OCI-LY3 (cell line): ENCODE results near the gene TMEM184C.

Source experiments
- H2AFZ ChIP-seq: fragments of 200-600, 300-600 bp; shearing (Covaris generic); 2 replicates; pipeline ENCODE4 v1.6.0; 2014; ENCODE audit warnings: antibody characterized with exemption, low read depth, low read length
- H3K27ac ChIP-seq: fragments of 200-600, 300-600 bp; sonication (generic); 2 replicates; pipeline ENCODE4 v1.5.1; 2014; ENCODE audit warnings: mild to moderate bottlenecking, low read length, moderate library complexity, mixed read lengths
- H3K27me3 ChIP-seq: fragments of 200-600, 300-600 bp; sonication (generic); 2 replicates; pipeline ENCODE4 v1.6.1; 2014; ENCODE audit warnings: low read depth, low read length, mixed read lengths
- H3K36me3 ChIP-seq: fragments of 200-600, 300-600 bp; sonication (generic); replicated peaks from 2 replicates; pipeline ENCODE3; 2014; ENCODE audit warnings: low read depth, low read length, mixed read lengths
- H3K4me1 ChIP-seq: fragments of 300-600, 200-600 bp; sonication (generic); 2 replicates; pipeline ENCODE4 v1.6.1; 2014; ENCODE audit warnings: low read length, mixed read lengths
- H3K4me2 ChIP-seq: fragments of 200-600, 300-600 bp; sonication (generic); 2 replicates; pipeline ENCODE4 v1.6.1; 2014; ENCODE audit warnings: low read length, mixed read lengths
- H3K4me3 ChIP-seq: fragments of 300-600, 200-600 bp; sonication (generic); 2 replicates; pipeline ENCODE4 v1.5.1; 2014; ENCODE audit warnings: antibody characterized with exemption, mild to moderate bottlenecking, low read length, moderate library complexity
- H3K79me2 ChIP-seq: fragments of 300-600, 200-600 bp; shearing (Covaris generic); 2 replicates; pipeline ENCODE4 v1.6.1; 2014; ENCODE audit warnings: mild to moderate bottlenecking, low read length, mixed read lengths
- H3K9ac ChIP-seq: fragments of 300-600, 200-600 bp; shearing (Covaris generic); 2 replicates; pipeline ENCODE4 v1.6.0; 2014; ENCODE audit warnings: mild to moderate bottlenecking, low read length, moderate library complexity
- H3K9me3 ChIP-seq: fragments of 200-600, 300-600 bp; shearing (Covaris generic); 2 replicates; pipeline ENCODE4 v1.6.1; 2014; ENCODE audit warnings: low read length, mixed read lengths; ENCODE audit not compliant: insufficient read depth
- H4K20me1 ChIP-seq: fragments of 200-600, 300-600 bp; sonication (generic); 2 replicates; pipeline ENCODE4 v1.6.1; 2016; ENCODE audit warnings: low read length, mixed read lengths; ENCODE audit not compliant: insufficient read depth
- EZH2phosphoT487 ChIP-seq: fragments of 200-600 bp; shearing (Covaris generic); IDR thresholded peaks from 2 replicates; pipeline ENCODE4 v1.6.1; 2018; ENCODE audit warnings: antibody characterized with exemption, mixed run types, low read depth
- TF ChIP-seq, protein P1 (sequence below): fragments of 200-600, 300-600 bp; sonication (generic); IDR thresholded peaks from 2 replicates; pipeline ENCODE4 v1.5.1; 2014; ENCODE audit warnings: antibody characterized with exemption, low read length, low read depth

The TMEM184C gene

DNA sequence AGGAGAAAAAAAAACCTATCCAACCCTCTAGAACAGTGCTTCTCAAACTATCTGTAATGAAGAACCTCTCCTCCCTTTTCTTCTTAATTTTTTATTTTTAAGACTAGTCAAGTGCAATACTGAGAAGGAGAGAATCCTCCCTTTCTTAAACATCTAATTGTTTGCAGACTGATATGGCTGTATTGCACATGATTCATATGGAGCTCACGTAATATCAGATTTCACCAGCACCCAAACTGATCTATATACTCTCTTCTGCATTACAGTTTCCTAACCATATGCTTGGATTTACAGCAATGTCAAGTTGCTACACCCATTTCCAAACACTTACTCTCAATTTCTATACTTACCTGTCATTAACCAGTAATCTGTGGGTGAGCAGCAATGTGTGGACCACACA, 57.3 kb downstream of the TMEM184C start:
- peaks cover 32% of the 10 kb centered on the region for H3K36me3 ChIP-seq
- no peaks in the 10 kb centered on the region for H3K9me3 ChIP-seq
- no peak overlapping the region for H3K4me3 ChIP-seq
- no peak overlapping the region for H3K27ac ChIP-seq
- H3K4me2 ChIP-seq = no peak overlapping the region
- H3K27me3 ChIP-seq = no peaks in the 10 kb centered on the region
- no peak overlapping the region for H3K9ac ChIP-seq
- H2AFZ ChIP-seq = no peak overlapping the region
- TF ChIP-seq, protein P1, sequence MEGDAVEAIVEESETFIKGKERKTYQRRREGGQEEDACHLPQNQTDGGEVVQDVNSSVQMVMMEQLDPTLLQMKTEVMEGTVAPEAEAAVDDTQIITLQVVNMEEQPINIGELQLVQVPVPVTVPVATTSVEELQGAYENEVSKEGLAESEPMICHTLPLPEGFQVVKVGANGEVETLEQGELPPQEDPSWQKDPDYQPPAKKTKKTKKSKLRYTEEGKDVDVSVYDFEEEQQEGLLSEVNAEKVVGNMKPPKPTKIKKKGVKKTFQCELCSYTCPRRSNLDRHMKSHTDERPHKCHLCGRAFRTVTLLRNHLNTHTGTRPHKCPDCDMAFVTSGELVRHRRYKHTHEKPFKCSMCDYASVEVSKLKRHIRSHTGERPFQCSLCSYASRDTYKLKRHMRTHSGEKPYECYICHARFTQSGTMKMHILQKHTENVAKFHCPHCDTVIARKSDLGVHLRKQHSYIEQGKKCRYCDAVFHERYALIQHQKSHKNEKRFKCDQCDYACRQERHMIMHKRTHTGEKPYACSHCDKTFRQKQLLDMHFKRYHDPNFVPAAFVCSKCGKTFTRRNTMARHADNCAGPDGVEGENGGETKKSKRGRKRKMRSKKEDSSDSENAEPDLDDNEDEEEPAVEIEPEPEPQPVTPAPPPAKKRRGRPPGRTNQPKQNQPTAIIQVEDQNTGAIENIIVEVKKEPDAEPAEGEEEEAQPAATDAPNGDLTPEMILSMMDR = no peak
- no peak for TF ChIP-seq EZH2phosphoT487
- H3K79me2 ChIP-seq = peaks cover 9% of the 10 kb centered on the region; the same call in 1 of the 2 replicates
- H4K20me1 ChIP-seq = 0 out of 2 replicates have a peak, but pooled peaks cover 4% of the 10 kb centered on the region
- no peaks in the 10 kb centered on the region for H3K4me1 ChIP-seq

DNA sequence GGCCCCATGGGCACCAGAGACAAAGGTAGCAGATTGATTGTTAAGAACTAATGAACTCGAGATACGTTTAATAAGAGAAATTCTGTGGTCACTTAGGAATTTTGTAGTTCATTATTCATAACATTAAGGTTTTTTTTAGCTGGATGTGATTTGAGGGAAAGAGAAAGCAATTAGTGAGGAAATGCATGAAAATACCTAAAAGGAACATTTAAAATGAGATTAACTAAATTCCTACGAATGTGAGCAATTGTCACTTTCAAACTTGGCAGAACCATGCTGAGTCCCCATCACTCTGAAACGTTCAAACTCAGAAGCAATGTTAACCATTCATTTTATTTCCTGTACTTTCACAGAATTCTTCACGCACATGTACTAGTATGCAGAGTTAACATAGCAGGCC, 60.9 kb downstream of the TMEM184C start:
- no peaks in the 10 kb centered on the region for H3K9me3 ChIP-seq
- H3K9ac ChIP-seq = no peak overlapping the region
- H3K79me2 ChIP-seq = peaks cover 32% of the 10 kb centered on the region
- no peak overlapping the region for H3K4me2 ChIP-seq
- H3K27ac ChIP-seq = no peak overlapping the region
- no peaks in the 10 kb centered on the region for H3K27me3 ChIP-seq
- 0 out of 2 replicates have a peak, but pooled peaks cover 8% of the 10 kb centered on the region for H4K20me1 ChIP-seq
- peaks cover 7% of the 10 kb centered on the region for H3K4me1 ChIP-seq
- no peak overlapping the region for H3K4me3 ChIP-seq
- H2AFZ ChIP-seq = no peak overlapping the region
- TF ChIP-seq, protein P1 = no peak
- no peak for TF ChIP-seq EZH2phosphoT487
- H3K36me3 ChIP-seq = peaks cover 16% of the 10 kb centered on the region

DNA sequence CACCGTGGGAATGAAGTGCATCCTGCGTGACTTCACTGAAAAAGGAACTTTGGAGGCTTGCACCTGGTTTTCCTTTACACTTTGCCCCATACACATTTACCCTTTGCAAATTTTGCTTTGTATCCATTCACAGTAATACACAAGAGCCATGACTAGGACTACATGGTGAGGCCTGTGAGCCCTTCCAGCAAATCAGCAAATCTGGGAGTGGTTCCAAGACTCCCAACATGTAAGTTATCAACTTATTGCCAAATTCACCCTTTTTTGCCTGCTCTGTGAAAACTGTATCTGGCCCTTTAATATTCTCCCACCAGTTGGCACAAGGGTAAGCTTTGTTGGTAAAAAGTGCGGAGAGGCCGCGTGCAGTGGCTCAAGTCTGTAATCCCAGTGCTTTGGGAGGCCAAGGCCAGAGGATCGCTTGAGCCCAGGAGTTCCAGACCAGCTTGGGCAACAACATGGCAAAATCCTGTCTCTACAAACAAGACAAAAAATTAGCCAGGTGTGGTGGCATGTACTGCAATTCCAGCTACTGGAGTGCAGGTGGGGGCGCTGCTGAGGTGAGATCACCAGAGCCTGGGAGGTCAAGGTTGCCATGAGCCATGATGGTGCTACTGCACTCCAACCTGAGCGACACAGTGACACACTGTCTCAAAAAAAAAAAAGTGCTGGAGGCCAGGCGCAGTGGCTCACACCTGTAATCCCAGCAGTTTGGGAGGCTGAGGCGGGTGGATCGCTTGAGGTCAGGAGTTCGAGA, 61.8 kb downstream of the TMEM184C start:
- Histone ChIP-seq H3K9ac (no peak overlapping the region), H2AFZ (no peak overlapping the region), H3K4me2 (no peak overlapping the region), H4K20me1 (0 out of 2 replicates have a peak, but pooled peaks cover 8% of the 10 kb centered on the region), H3K79me2 (peaks cover 40% of the 10 kb centered on the region), H3K4me3 (no peak overlapping the region), H3K9me3 (no peaks in the 10 kb centered on the region), H3K4me1 (peaks cover 7% of the 10 kb centered on the region), H3K36me3 (peaks cover 16% of the 10 kb centered on the region), H3K27ac (no peak overlapping the region), H3K27me3 (no peaks in the 10 kb centered on the region)
- TF ChIP-seq EZH2phosphoT487 = no peak
- TF ChIP-seq, protein P1 = peak; percentile 37

DNA sequence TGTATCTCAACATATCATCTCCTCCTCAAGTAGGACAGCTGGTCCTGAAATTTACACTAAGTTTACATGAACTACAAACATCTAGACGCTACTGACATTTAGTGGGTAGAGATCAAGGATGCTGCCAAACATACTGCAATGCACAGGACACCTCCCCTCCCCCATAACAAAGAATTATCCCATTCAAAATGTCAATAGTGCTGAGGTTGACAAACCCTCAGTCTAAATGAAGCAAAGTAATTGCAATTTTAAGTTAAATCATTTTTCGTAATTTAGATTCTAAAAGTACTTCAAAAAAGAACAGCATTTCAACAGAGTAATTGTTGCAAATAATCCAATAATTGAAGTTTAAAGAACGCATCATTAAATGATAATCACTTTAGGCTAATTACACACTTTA, 65.6 kb downstream of the TMEM184C start:
- H2AFZ ChIP-seq = no peak overlapping the region

More for the DNA sequence above, 65.6 kb downstream of the TMEM184C start:
- Histone ChIP-seq H3K4me1 (peaks cover 12% of the 10 kb centered on the region), H3K27me3 (no peaks in the 10 kb centered on the region), H3K36me3 (peaks cover 15% of the 10 kb centered on the region), H3K9ac (peak overlapping the region; percentile 78), H3K4me3 (peak overlapping the region; percentile 82), H3K27ac (no peak overlapping the region), H4K20me1 (0 out of 2 replicates have a peak, but pooled peaks cover 8% of the 10 kb centered on the region), H3K9me3 (no peaks in the 10 kb centered on the region), H3K79me2 (peaks cover 40% of the 10 kb centered on the region), H3K4me2 (peak overlapping the region; percentile 78)
- TF ChIP-seq EZH2phosphoT487 = no peak
- TF ChIP-seq, protein P1 = no peak
